ENCODE results near the gene ZMYM4.

The ZMYM4 gene

DNA sequence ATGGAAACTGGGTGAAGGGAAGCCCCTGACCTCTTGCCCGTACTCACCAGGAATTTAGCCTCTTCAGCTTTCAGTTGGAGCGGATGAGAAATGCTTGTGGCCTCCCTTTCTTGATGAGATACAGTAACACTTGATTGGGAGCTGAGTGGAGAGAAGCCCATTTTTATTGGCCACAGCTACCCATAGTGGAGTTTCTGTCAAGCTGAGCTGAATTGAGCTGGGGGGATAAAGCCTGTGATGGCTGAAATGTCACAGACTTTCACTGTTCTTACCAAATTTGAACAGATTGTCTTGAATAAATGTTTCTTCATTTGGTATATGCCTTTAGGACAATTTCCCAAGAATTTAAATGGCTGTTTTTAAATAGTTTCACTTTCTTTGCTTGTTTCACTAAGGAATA is 125.9 kb downstream of the ZMYM4 start:
- TF ChIP-seq, protein P1, sequence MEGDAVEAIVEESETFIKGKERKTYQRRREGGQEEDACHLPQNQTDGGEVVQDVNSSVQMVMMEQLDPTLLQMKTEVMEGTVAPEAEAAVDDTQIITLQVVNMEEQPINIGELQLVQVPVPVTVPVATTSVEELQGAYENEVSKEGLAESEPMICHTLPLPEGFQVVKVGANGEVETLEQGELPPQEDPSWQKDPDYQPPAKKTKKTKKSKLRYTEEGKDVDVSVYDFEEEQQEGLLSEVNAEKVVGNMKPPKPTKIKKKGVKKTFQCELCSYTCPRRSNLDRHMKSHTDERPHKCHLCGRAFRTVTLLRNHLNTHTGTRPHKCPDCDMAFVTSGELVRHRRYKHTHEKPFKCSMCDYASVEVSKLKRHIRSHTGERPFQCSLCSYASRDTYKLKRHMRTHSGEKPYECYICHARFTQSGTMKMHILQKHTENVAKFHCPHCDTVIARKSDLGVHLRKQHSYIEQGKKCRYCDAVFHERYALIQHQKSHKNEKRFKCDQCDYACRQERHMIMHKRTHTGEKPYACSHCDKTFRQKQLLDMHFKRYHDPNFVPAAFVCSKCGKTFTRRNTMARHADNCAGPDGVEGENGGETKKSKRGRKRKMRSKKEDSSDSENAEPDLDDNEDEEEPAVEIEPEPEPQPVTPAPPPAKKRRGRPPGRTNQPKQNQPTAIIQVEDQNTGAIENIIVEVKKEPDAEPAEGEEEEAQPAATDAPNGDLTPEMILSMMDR (IDR thresholded peaks at IDR 0.05), result no peak

- TF ChIP-seq, protein P1 (IDR thresholded peaks at IDR 0.05), result no peak
Observed at GRCh38 chr1:35398739-35399138, 130.2 kb downstream of the ZMYM4 start.

DNA sequence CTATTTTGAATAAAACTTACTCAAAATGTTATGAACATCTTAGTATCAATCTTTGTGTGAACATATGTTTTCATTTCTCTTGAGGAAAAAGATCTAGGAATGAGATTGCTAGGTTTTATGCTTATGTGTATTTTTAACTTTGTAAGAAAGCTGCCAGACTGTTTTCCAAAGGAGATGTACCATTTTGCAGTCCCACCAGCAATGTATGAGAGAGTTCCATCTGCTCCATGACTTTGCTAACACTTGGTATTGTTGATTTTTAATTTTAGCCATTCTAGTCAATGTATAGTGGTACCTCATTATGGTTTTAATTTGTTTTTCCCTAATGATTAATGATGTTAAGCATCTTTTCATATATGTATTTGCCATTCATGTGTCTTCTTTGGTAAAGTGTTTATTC is 132.5 kb downstream of the ZMYM4 start:
- TF ChIP-seq, protein P1 (IDR thresholded peaks at IDR 0.05), result no peak

GRCh38 chr1:35406103-35406502 is 137.6 kb downstream of the ZMYM4 start:
- TF ChIP-seq, protein P1 (IDR thresholded peaks at IDR 0.05), result no peak

- TF ChIP-seq, protein P1 (IDR thresholded peaks at IDR 0.05), result no peak
Observed at GRCh38 chr1:35407743-35408142, 139.2 kb downstream of the ZMYM4 start.

DNA sequence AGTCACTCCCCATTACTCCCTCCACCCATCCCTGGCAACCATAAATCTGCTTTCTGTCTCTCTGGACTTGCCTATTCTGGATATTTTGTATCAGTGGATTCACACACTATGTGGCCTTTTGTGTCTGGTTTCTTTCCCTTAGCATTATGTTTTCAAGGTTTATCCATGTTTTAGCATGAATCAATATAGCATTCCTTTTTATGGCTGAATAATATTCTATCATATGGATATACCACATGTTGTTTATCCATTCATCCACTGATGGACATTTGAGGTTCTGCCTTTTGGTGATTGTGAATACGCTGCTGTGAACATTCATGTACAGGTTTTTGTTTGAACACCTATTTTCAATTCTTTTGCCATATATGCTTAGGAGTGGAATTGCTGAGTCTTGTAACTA is 140.4 kb downstream of the ZMYM4 start:
- TF ChIP-seq, protein P1 (IDR thresholded peaks at IDR 0.05), result no peak

- TF ChIP-seq, protein P1 (IDR thresholded peaks at IDR 0.05), result no peak
Observed at GRCh38 chr1:35426097-35426586, 157.6 kb downstream of the ZMYM4 start.

GRCh38 chr1:35428360-35428759 is 159.9 kb downstream of the ZMYM4 start:
- TF ChIP-seq, protein P1 (IDR thresholded peaks at IDR 0.05), result no peak
